Breast epithelium (tissue), 4 donors: ENCODE measurements around the gene VPS35. TPM values are rescaled to one million over a fixed set of nuclear protein-coding genes. Genes with fewer than 3 reads are reported as not detected.
A peak's percentile ranks its signal among the peaks of the same experiment; 100 is the strongest.

ENCODE experiments used
- DNase-seq, 2 donors: peaks; one replicate each; pipeline ENCODE4 v3.0.0-alpha.2; 2019; ENCODE audit warnings: low spot score in 2 of 2
- H3K27ac ChIP-seq, 2 donors: fragments of 200-600 bp; sonication (generic) in 1 of 2; one replicate each; pipeline ENCODE4 v1.5.1; 2016 to 2019; ENCODE audit warnings: mild to moderate bottlenecking in 1 of 2
- H3K27me3 ChIP-seq, 2 donors: fragments of 200-600 bp; sonication (generic) in 1 of 2; one replicate each; pipeline versions ENCODE4 v1.5.1 to v1.6.0; 2017 to 2019; ENCODE audit warnings: control low read depth in 1 of 2, mild to moderate bottlenecking in 1 of 2
- H3K36me3 ChIP-seq: fragments of 200-600 bp; one replicate; pipeline ENCODE4 v1.5.1; 2019
- H3K4me1 ChIP-seq, 2 donors: fragments of 200-600 bp; sonication (generic); one replicate each; pipeline ENCODE4 v1.5.1; 2016 to 2019; ENCODE audit warnings: control low read depth in 1 of 2
- H3K4me3 ChIP-seq, 3 donors: fragments of 200-600 bp; sonication (generic); 1 replicate in 2 of 3; 2 replicates in 1 of 3; pipeline ENCODE4 v1.5.1; 2016 to 2019; ENCODE audit warnings: mild to moderate bottlenecking in 3 of 3, moderate library complexity in 2 of 3
- H3K9me3 ChIP-seq, 2 donors: fragments of 200-600 bp; sonication (generic) in 1 of 2; one replicate each; pipeline ENCODE4 v1.5.1; 2016 to 2019; ENCODE audit warnings: control low read depth in 1 of 2
- CTCF ChIP-seq, 3 donors: fragments of 450-650 bp; IDR thresholded peaks; one replicate each; pipeline ENCODE4 v1.5.1; 2016 to 2017; ENCODE audit warnings: antibody characterized with exemption in 3 of 3, mild to moderate bottlenecking in 3 of 3, moderate library complexity in 3 of 3
- POLR2A ChIP-seq: fragments of 450-650 bp; IDR thresholded peaks from one replicate; pipeline ENCODE4 v1.6.1; 2016; ENCODE audit warnings: antibody characterized with exemption, mild to moderate bottlenecking, moderate library complexity
- POLR2AphosphoS5 ChIP-seq, 3 donors: sonication (generic); formaldehyde crosslinking; IDR thresholded peaks; one replicate each; pipeline ENCODE4 v1.6.1; 2017; ENCODE audit warnings: antibody characterized with exemption in 3 of 3
- intact Hi-C: fragments of 100-400 bp; cut with DNase I; formaldehyde crosslinking; loops from one replicate; pipeline ENCODE4 v1.15.1; 2023; ENCODE audit warnings: low total_unique reads
- total RNA-seq, 3 donors: library from RNA; depleted of rRNA; stranded (reverse); fragments of >200 nt; gene quantifications; one replicate each; pipeline ENCODE4 v1.1.0, GENCODE V29; 2016

VPS35 gene
- 100 to 1,000 TPM in 1 of 3 donors, 10 to 100 TPM in 2; 56.0 to 117 (median 66.9) TPM for total RNA-seq

- H3K27ac ChIP-seq: peak within 1 kb of the TSS; percentile 97 to 99
- intact Hi-C loops: no loop called here
- no peaks in the 10 kb centered on the region for H3K36me3 ChIP-seq
Observed at GRCh38 chr16:46688654-46689364, at the start of gene VPS35. Gene VPS35 (minus strand): TSS chr16:46689178. CDS start chr16:46689133, 45 bp downstream.

GRCh38 chr16:46737621-46738214 is 48.7 kb upstream of the VPS35 start:
- no peaks in the 10 kb centered on the region for H3K4me1 ChIP-seq
- DNase-seq: no peak

More at GRCh38 chr16:46688654-46689364, at the start of gene VPS35:
- Histone ChIP-seq H3K27me3 (no peaks in the 10 kb centered on the region), H3K4me1 (peaks cover 0 to 9% of the 10 kb centered on the region in 2 donors), H3K9me3 (no peaks in the 10 kb centered on the region), H3K4me3 (peak within 1 kb of the TSS; percentile 76 to 99 (median 91))
- TF ChIP-seq CTCF (IDR thresholded peaks at IDR 0.05) (peak in 1 of 3 donors; percentile 6), POLR2A (no peak), POLR2AphosphoS5 (IDR thresholded peaks at IDR 0.05) (peak; percentile 31 to 56 (median 34))
- DNase-seq: peak; percentile 99 to 100

DNA sequence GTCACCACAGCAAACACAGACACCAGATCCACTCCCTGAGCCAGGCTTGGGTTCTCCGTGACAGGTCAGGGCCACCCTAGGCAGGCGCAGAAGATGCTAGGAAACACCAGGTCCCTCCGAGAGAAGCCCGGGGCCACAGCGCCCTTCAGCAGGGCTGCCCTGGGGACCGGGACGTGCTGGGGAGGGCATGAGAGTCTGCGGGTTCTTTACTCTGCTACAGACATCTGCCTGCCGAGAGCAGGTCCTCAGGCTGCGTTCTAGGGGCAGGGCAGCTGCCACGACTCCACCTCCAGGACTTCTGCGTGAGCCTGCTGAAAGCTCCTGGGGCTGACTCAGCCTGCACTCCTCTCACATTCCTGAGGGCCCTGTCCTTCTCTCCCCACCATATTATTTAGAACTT is 47.7 kb upstream of the VPS35 start:
- H3K4me1 ChIP-seq: no peaks in the 10 kb centered on the region
- intact Hi-C loops: no loop called here
- H3K4me3 ChIP-seq: no peak overlapping the region
- no peaks in the 10 kb centered on the region for H3K27me3 ChIP-seq
- TF ChIP-seq CTCF (IDR thresholded peaks at IDR 0.05) (no peak), POLR2A (no peak)
- no peaks in the 10 kb centered on the region for H3K36me3 ChIP-seq
- no peak for DNase-seq
- H3K27ac ChIP-seq: no peak overlapping the region
- no peaks in the 10 kb centered on the region for H3K9me3 ChIP-seq

More at GRCh38 chr16:46737621-46738214, 48.7 kb upstream of the VPS35 start:
- intact Hi-C loops: no loop called here
- Histone ChIP-seq H3K27me3 (no peaks in the 10 kb centered on the region), H3K36me3 (no peaks in the 10 kb centered on the region), H3K9me3 (no peaks in the 10 kb centered on the region), H3K27ac (no peak overlapping the region), H3K4me3 (no peak overlapping the region)
- TF ChIP-seq POLR2A (no peak), POLR2AphosphoS5 (IDR thresholded peaks at IDR 0.05) (no peak), CTCF (IDR thresholded peaks at IDR 0.05) (no peak)

- DNase-seq: no peak
- intact Hi-C loops: no loop called here
- Histone ChIP-seq H3K4me1 (no peaks in the 10 kb centered on the region), H3K9me3 (no peaks in the 10 kb centered on the region), H3K27me3 (no peaks in the 10 kb centered on the region), H3K36me3 (no peaks in the 10 kb centered on the region), H3K27ac (no peak overlapping the region), H3K4me3 (no peak overlapping the region)
- no peak for TF ChIP-seq POLR2AphosphoS5 (IDR thresholded peaks at IDR 0.05)
- no peak for TF ChIP-seq POLR2A
- no peak for TF ChIP-seq CTCF (IDR thresholded peaks at IDR 0.05)
Observed at GRCh38 chr16:46733319-46733830, 44.4 kb upstream of the VPS35 start.

- Histone ChIP-seq H3K27me3 (no peaks in the 10 kb centered on the region), H3K36me3 (no peaks in the 10 kb centered on the region), H3K4me3 (no peak overlapping the region), H3K27ac (no peak overlapping the region), H3K9me3 (no peaks in the 10 kb centered on the region), H3K4me1 (no peaks in the 10 kb centered on the region)
- DNase-seq: no peak
- TF ChIP-seq POLR2AphosphoS5 (IDR thresholded peaks at IDR 0.05) (no peak), CTCF (IDR thresholded peaks at IDR 0.05) (no peak), POLR2A (no peak)
- intact Hi-C loops: no loop called here
Observed at GRCh38 chr16:46732561-46732960, 43.6 kb upstream of the VPS35 start.
